Pons (tissue), 1 donor: ENCODE results near the gene SLC31A2.
A peak's percentile ranks its signal among the peaks of the same experiment; 100 is the strongest.
"Not testable (repeated sequence)": the region's sequence is repeated elsewhere in the genome, so short reads cannot be mapped to it uniquely, and the experiment has no call there.

ENCODE experiments used
- DNase-seq: peaks from one replicate; pipeline ENCODE4 v3.0.0-alpha.2; 2016; ENCODE audit warnings: low spot score

Gene SLC31A2

GRCh38 chr9:113150670-113151611 lies at the start of gene SLC31A2:
SLC31A2 (plus strand) TSS chr9:113151007; CDS start chr9:113151075, 68 bp downstream.
- DNase-seq: peak; percentile 84

GRCh38 chr9:113105345-113105744 lies 45.5 kb upstream of the SLC31A2 start:
- not testable (repeated sequence) for DNase-seq

GRCh38 chr9:113111065-113111951 lies 39.5 kb upstream of the SLC31A2 start:
- peak; percentile 52 for DNase-seq

- DNase-seq: peak; percentile 44
These were observed 37.9 kb upstream of the SLC31A2 start for GRCh38 chr9:113112706-113113510.

DNA sequence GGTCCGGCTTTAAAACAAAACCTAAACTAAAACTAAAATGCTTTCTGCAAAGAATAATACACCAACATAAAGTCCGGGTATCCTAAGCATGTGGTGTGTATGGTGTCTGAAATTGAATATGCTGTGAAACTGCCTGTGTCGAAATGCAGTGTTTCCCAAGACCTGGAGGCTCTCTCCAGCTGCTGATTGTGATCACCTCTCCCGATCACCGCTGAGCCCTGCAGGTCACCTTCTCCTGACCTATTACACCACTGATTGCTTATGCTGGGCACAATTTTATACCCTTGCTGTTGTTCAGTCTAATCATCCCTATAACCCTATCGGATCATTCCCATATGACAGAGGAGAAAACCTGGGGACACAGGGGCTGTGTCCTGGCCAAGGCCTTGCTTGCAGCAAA lies 32.0 kb upstream of the SLC31A2 start:
- not testable (repeated sequence) for DNase-seq

DNA sequence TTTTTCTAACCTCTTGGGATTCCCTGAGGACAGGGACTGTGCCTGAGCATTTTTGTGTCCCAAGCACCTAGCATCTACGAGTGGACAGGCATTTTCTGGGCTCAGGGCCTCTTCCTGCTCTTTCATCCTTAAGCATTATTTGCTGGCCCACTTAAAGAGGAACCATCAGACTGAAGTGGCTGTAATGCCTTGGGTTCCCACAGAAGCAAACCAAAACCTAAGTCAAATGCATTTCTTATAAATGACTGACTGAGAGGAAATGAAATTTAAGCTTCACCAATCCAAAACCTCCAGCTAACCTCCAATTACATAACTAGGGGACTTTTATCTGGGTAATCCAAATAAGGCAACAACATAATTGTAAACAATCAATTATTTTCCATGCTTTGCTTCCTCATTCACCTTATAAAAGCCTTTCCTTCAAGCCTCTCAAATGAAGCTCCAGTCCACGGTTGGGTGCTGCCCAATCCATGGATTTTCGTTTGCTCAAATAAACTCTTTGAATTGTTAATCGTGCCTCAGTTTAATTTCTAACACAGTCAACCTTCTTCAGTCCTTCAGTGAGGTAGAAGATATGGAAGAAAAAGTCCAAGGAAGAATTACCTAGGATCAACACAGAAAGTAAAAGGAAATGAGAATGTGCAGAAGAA lies 25.3 kb upstream of the SLC31A2 start:
- DNase-seq: no peak

GRCh38 chr9:113129466-113129865 lies 21.3 kb upstream of the SLC31A2 start:
- no peak for DNase-seq

DNA sequence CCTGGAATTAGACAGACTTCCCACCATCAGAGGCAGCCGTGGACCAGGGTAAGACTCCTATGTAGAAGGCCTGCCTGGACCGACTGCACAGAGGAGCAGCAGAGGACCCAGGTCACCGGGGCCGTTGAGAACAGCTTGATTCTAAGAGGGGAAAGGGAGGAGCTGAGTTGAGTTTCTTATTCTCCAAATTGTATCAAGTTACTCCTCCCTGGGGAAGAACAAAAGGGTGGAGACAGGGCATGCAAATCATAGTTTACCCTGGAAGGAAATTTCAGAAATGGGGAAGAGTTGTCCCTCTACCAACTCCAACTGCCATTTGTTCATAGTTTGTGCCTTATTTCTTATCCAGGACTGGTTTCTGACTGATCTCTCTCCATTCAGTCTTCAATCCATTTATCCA lies 20.9 kb upstream of the SLC31A2 start:
- no peak for DNase-seq

DNA sequence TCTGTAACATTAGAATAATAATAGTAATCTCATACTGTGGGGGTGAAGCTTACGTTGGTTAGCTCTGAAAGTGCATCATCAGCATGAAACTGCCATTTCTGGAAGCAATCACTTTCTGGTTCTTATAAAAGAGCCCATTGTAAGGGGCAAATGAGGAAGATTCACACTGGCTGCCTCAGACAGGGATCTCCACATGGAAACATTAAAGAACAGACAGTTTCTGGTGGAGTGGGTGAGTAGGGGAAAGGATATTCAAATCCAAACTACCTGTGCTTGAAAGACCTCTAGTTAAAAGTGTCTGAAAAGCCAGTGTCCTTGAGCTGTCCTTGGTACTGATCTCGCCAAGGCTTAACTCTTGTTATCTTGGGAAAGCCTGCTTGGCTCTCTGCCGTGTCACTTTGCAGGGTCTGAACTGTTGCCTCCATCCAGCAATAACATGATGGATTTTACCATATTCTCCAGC lies 19.1 kb upstream of the SLC31A2 start:
- DNase-seq: peak; percentile 81

DNA sequence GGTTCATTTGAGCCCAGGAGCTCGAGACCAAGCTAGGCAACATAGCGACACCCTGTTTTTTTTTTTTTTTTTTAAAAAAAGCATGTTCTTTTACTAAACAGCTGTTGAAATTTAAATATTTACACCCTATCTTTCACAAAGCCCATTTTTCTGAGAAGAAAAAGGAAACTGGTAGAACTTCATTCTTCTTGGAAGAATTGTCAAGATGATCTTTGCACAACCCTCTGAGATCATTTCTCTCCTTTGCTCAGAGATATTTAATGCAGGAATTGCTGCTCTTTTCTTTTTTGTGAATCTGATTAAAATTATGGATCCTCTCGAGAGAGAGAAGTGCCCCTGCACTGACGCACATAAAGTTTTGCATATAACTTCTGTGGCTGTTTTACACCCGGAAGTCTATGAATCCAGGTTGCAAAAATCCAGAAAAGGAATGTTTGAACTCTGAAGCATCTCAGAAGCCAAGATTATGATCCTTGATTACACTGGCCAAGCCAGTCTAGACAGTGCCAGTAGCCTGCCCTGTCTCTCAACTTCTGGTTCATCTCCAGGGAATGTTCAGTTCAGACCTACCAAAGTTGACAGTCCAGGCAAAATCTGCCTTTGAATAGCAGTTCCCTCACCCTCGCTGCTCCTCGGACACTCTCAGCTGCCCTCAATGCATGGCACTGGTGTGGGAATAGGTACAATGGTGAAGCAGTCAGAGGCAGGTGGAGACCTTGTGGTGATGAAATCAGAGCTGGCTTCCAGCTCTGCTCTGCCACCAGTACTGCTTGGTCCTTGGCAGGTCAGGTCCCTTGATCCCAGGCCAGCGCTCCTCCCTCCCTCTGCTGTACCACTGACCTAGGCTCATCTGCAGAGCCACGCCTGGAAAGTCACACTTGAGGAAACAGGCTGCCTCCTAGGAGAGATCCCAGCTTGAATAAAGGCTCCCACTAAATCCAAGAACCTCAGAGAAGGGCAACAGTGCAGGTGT lies 13.3 kb upstream of the SLC31A2 start:
- no peak for DNase-seq

- DNase-seq: no peak
These were observed 12.0 kb upstream of the SLC31A2 start for GRCh38 chr9:113138760-113139159.

DNA sequence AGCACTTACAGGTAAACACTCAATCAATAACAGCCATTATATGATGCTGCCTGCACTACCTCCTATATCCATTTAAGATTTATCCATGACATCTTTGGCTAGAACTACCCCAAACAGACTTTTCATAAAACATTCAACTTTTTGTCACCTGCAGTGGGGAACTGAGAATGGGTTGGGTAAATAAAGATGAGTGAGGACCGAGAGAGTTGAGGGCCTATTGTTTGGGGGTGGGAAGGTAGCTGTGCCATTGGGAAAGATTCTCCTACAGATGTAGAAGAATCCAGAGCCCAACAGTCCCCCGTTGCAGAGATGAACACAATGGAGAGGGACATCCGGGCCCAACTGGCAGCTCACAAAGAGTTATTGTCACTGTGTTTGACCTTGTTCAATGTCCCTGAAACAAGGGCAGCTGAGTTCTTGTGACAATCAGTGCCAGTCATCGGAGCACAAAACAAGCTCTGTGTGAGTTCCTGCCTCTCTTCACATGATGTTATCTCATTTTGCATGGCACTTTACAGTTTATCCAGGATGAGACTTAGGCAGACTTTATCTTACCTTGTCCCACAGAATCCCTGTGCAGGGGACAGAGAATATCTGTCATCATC lies 11.5 kb upstream of the SLC31A2 start:
- DNase-seq: peak; percentile 100

DNA sequence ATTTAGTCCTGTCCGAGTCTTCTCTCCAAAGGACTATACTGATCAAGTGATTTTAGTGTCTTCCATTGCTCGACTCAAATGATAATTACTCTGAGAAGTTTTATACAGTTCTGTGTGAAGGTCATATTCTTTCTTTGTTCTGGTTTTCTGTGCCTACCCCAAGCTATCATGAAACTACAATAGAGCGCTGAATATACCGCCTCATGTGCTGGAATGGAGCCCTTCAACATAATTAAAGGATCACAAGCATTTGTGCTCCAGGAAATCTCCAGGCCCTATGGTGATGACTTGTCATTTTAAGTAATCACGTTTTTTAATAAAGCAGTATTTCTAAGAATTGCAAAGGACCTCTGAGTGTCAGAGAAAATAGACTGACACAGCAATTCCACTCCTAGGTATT lies 10.9 kb upstream of the SLC31A2 start:
- no peak for DNase-seq

- DNase-seq: not testable (repeated sequence)
These were observed 9.9 kb upstream of the SLC31A2 start for GRCh38 chr9:113140896-113141295.

DNA sequence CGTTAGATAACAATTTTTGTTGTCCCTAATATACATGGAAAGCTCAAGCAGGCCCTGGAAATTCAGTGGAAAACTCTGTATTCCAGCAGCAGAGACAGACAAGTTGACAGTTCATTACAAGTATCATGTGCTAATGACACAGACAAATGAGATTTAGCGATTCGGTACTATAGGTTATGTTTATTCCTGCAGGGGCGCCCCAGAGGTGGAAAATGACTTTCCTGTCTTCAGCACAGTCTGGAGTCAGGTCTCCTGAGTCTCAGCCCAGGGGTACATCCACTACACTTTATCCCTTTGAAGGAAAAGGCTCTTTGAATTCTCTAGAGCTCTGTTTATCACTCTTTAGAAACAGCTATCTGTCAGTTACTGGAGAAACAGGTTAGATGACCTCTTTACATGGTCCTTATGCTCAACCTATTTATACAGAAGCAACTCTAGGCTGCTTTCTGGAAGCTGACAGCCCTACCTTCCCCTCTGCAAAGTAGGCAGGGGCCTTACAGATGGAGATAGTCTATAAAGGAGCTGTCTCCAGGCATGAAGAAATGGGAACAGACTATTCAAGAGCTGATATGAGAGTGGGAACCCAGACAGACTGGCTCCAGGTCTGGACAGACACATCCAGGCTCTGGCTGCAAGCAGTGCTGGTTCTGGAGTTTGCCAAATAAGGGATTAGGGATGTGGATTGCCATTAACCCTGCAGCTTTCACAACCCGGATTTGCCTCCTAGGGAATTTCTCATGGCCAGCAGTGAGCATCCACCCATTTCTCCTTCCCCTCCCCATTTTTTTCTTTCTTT lies 7.2 kb upstream of the SLC31A2 start:
- DNase-seq: no peak

- DNase-seq: no peak
These were observed 2.5 kb upstream of the SLC31A2 start for GRCh38 chr9:113148372-113148705.

- no peak for DNase-seq
These were observed 1.9 kb upstream of the SLC31A2 start for GRCh38 chr9:113148781-113149510.

- DNase-seq: not testable (repeated sequence)
These were observed 1.2 kb upstream of the SLC31A2 start for GRCh38 chr9:113149561-113149960.
